ELR (cell line): ENCODE data around the gene GMPR2.
A peak's percentile ranks its signal among the peaks of the same experiment; 100 is the strongest.

Experiments
- DNase-seq: peaks from one replicate; pipeline ENCODE4 v3.0.0-alpha.2; 2015; ENCODE audit warnings: low read depth

Gene GMPR2

DNA sequence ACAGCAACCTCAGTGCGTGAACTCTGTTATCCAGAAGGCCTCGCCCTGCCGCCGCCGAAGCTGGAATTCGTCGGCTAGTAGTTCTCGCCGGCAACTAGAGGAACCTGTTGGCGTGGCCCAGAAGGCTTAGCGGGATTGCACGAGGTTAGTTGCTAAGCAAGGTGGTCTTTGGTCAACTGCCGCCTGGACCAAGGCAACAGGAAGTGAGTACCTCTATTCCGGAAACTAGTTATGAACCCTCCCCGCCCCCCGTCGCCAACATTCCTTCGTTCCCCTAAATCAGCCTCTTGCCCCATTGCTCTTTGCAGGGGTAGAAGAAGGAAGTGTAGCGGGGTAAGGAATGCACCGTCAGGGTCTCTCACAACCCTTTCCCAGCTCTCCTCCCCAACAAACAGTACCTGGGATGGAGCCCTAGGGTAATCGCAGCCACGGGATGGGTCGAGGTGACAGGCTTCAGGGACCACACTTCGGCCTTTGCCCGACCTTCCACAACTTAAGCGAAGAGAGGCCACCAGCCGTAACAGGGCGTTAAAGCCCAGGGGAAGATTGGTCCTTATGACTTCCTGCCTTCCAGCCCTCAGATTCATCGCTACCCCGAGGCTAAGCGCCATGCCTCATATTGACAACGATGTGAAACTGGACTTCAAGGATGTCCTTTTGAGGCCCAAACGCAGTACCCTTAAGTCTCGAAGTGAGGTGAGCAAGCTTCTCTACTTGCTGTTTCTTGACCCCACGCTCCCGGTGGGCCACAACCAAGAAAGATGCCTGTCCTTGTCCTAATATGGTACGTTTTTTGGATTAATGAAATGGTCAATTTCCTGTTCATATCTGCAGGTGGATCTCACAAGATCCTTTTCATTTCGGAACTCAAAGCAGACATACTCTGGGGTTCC, at the start of gene GMPR2:
GMPR2 (plus strand) TSS at position 285 of the 893 bp plus-strand sequence; CDS start at position 610, 325 bp downstream.
- peak; percentile 39 for DNase-seq

DNA sequence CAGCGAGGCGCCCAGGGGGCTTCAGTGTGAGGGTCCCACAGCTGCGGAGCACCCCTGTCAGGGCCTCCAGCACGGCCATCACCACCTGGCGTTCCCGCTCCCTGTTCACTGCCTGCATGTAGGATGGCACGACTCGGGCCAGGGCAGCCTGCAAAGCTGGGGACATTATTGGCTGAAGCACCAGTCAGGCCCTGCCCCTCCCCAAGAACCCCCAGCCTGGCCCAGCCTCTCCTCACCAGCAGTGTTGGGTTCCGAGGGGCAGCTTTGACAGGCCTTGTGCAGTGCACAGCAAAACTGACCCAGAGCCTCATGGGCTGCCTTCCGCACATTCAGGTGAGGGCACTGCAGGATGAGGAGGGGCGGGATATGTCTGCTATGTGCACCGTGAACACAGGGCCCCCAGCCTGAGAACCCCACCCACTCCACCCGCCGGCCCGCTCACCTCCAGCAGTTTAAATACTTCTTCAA, 49.7 kb upstream of the GMPR2 start:
- no peak for DNase-seq

DNA sequence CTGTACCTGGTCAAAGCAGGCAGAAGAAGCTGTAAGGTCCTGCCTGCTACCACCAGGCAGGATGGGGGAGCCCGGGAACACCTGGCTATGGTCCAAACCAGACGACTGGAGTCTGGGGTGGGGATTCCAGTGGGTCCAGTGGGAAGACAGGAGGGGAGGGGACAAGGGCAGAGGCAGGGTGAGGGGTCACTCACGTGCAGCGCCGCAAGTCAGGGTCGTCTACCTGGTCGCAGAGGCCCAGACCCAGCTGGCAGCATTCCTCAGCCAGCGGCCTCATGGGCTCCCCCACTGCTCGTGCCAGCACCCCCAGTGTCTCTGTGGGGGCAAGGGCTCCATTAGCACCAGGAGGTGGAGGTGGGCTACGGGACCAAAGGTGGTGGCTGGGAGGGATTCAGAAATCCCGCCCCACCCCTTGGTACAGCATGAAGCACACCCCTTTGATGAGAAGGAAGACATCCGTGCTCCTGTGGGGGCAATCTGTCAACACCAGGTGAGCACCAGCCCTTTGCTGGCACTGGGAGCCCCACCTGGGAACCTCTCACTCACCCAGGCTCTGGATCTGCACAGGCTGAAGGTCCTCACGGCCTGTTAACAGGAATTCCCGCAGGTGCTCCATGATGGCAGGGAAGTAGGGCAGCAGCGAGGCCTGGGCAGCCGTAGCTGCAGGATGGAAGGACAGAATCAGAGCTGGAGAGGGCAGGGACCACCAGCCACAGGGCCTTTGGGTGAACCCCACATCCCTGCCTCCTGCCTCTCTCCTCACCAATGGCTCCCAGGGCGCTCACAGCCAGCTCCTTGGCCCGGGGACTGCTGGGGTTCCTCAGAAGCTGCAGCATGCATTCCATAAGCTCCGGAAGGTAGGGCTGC, 48.4 kb upstream of the GMPR2 start:
- DNase-seq: no peak

DNA sequence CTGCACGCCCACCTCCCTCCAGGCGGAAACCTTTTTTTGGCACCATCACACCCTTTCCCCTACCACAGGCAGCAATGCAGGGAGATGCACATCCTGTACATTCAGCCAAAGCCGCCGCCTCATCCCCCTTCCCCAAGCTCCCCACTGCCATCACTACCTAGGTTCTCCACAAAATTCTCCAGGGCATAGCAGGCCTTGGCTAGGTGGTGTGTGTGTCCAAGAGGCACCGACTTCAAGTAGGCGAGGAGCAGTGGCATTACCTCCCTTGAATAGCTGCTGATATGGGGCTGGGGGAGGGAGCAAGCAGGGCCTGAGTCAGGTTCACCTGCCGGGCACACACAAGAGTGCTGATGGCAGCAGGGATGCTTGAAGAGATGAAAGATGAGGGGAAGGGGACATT, 47.7 kb upstream of the GMPR2 start:
- no peak for DNase-seq

DNA sequence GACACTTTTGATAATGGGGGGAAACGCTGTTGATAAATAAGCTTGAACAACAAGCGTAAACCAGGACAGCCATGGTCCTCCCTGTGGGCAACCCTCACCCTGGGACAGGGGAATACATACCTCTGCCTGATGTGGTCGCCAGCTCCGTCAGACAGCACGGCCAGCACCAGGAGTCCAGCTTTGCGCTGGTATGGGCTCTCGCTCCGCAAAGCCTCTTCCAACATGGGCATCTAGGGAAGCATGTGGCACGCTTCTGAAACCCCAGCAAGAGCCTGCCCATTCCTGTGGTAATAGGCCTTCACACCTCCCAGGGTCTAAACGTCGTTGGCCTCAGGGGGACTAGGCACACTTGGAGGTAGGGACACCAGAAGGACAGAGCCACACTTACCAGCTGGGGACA, 47.0 kb upstream of the GMPR2 start:
- DNase-seq: no peak

DNA sequence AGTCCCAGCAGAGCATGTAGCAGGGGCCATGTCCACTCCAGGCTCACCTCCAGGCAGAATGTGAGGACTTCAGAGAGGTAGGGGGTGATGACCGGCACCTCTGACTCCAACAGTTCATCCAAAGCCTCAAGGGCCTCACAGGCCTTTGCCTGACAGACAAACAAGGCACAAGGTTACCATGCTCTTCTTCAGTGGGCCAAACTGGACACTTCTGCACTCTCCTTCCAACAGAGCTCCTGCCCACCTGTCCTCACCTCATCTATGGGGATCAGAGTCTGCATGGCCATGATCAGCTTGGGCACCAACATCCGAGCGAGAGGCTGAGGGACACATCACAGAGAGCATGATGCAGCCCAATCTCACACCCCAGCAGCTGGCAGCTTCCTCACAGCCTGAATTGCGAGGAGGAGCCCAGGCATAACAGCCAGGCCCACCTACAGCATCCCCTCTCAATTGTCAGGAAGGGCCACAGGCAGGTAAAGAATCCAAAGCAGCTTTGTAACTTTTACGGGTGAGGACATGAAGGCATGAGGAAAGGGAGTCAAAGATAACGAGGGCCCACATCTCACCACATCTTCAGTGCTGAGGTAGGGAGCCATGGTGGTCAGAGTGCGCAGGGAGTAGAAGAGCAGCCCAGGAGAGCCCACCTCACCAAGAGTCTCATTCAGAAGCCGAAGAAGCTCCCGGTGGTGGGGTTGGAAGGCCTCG, 45.7 kb upstream of the GMPR2 start:
- no peak for DNase-seq

DNA sequence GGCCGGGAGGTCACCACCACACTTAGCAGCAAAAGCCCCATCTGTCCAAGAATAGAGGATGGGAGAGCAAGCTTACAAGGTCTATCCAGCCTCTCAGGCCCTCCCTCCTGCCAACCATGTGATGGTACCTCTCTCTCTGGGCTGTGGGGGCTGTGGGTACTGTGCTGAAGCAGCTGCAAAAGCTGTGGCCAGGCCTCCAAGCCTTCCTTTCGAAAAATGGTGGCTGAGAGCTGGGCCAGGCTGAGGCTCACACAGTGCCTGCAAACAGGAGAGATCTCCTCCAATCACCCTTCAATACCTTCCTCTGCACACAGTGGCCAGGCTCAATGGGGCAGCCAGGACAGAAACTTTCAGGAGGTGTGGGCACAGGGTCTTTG, 45.2 kb upstream of the GMPR2 start:
- DNase-seq: no peak

DNA sequence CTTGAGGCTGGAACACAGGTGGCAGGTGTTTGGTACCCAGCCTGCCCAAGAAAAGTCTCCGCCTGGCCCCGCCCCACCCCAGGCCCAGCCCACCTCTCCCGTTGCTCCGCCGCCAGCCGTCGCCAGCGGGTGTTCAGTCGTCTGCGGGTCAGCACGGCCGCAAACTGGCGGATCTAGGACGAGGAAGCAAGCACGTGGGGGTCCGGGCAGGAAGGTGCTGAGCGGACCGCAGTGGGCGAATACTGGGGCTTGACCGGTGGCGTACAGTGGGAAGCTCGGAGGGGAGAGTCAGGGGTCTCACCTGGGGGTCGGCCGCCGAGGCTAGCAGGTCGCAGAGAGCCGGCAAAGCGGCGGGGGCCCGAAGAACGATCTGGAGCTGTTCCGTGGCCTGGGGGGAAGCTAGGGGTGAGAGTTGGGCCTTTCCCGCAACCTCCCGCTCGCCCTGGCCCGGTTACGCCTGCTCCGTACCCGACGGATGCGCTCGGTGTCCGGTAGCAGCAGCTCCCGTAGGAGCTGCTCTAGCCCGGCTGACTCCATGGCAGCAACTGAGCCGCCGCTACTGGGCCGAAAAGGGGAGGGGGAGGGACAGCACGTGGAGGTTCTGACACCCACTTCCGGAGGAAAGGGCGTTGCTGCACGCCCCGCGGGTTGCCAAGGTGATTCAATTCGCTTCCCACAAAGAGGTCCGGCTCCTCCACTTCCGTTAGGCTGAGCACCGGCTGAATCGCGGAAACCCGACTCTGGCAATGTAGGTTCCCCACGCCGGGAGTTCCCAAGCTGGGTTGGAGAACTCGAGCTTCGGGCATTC, 44.3 kb upstream of the GMPR2 start, which contains the start of gene IPO4:
IPO4 (minus strand) TSS at position 566 of the 808 bp plus-strand sequence; CDS start at position 537, 29 bp downstream.
- peak; percentile 99 for DNase-seq

DNA sequence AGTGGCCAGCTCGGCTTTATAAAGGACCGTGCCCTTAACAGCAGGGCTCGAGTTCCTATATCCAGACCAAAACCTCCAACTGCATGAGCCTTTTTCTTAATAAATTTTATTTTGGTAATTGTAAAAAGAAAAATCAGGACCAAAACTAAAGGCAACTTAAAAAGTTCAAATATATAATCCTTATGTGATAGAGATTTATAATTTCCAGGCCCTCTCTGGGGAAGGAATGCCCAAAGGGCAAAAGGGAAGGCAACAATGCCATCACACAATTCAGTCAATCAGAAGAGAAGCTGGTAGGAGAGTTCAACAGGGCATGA, 43.7 kb upstream of the GMPR2 start:
- DNase-seq: no peak

DNA sequence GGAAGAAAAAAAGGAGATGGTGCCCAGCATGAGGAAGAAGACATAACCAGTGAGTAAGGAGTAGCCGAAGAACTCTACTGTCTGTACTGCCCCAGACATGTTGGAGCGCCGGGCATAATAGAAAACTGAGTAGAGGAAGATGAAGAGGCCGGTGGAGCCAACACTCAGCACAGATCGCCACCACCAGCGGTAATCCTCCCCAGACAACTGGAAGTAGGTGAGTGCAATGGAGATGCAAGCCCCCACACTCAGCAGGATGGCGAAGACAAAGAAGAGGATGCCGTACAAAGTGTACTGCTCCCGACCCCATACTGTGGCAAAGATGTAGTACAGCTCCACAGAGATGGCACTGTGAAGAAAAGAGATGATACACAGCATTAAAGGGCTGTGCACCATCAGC, 43.3 kb upstream of the GMPR2 start:
- DNase-seq: no peak

DNA sequence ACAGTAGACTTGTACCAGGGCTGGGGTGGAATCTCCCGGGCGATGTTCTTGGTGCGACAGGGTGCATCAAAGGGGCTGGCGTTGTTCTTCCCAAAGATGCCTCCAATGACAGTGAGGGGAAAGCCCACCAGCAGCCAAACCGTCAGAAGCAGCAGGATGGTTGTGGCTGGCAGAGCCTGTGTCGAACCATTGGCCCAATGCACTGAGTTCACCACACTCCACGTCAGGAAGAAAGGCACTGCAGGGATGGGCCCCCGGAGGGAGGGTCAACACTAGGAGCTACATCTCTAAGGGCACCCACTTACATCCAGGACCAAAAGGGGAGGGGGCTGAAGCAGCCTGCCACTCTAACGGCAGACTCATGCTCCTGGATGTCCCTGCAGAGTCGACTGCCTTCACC, 42.3 kb upstream of the GMPR2 start:
- DNase-seq: no peak

DNA sequence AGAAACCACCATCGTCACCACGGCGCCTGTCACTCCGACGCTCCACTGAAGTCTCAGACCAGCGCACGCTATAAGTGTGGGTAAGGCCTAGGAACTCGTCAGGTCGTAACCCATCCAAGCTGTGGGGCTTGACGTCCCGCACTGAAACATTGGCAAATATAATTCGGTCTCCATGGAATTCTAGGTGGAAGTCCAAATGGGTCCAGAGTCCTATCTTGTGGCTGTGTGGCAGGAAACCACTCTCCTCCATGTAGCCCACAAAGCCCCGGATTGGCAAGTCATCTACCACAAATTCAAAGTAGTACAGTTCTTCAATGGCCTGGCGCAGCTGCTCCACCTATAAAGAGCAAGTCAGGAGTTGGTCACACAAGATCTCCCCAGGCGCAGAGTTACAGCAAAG, 39.8 kb upstream of the GMPR2 start:
- DNase-seq: no peak

DNA sequence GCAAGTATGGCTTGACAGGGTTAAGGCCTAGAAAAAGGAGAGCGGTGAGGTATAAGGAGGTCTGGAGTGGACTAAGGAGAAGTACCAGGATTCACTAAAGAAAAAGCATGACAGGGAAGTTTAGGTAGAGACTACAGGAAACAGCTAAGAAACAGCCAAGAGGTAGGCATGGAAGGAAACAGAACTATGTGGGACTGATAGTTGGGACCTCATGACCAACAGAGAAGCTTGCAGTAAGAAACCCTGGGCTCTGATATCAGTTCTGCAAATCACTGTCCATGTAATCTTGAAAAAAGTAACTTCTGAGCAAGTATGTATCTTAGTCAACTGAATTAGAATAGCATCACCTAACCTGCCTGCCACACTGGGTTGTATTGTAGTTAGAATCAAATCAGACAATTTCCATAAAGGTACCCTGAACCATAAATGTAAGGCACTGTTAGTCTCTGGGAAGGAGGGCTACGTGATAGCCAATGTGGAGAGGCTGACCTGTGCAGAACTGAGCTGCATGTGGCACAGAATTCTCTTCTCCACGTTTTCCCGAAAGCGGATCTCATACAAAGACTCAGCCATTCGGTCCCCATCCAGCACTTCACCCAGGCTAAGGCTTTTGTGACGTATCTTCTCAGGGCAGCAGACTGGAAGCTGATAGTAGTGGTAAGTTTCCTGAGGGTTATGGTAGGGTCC, 38.4 kb upstream of the GMPR2 start:
- no peak for DNase-seq

DNA sequence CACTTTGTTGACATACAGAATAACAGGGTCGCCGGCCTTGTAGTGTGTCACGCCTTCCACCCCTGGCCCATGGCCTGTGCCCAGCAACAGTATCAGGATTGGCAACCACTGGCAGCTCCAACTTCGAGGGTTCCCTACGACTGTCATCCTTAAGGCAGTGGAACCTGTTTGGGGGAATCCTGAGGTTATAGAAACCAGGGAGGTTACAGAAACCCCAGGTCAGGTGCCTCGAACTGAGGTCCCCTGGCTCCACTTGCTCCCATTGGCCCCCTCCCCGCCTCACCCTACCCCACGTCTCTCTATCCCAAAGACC, 37.9 kb upstream of the GMPR2 start:
- no peak for DNase-seq

DNA sequence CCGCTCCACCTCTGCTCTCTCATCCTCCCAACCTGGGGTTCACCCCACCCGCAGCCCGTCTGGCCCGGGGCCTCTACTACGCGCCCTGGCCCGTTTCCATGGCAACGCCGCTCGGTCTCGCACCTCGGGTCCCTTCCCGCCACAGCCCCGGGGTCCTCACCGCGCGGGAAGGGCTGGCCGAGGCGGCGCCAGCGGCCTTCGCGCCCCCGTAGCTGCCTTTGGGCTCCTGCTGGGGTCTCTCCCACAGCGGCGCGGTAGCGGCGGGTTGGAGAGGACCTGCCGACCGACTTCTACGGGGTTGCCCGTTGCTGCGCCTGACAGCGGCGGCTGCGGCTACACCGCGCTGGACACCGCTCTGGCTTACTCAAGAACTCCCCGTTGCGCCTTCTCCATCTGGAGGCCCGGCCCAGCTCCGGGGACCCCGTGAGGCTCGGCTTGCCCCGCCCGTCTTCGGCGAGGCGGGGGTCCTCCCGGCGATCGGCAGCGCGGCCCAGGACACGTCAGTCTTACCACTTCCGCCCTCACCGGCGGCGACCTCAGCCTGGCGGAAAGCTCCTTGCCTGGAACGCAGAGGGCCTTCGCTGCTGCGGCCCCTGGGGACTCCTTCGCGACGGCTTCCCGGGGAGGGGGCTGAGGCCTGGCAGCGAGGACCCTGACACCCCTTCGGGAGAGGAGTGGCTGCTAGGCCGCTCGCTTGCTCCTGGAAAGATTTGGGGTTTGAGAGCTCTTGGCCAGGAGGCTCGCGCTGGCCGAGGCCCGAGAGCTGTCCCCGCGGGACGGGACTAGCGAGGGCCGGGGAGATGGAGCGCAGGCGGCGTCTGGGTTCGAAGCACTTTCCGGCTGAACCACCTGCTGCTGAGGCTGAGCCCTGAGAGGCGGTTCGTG, 37.3 kb upstream of the GMPR2 start, which contains the start of gene TM9SF1:
TM9SF1 (minus strand) TSS at position 256 of the 885 bp plus-strand sequence. CDS start 422 bp downstream, outside the sequence.
- peak; percentile 85 for DNase-seq

DNA sequence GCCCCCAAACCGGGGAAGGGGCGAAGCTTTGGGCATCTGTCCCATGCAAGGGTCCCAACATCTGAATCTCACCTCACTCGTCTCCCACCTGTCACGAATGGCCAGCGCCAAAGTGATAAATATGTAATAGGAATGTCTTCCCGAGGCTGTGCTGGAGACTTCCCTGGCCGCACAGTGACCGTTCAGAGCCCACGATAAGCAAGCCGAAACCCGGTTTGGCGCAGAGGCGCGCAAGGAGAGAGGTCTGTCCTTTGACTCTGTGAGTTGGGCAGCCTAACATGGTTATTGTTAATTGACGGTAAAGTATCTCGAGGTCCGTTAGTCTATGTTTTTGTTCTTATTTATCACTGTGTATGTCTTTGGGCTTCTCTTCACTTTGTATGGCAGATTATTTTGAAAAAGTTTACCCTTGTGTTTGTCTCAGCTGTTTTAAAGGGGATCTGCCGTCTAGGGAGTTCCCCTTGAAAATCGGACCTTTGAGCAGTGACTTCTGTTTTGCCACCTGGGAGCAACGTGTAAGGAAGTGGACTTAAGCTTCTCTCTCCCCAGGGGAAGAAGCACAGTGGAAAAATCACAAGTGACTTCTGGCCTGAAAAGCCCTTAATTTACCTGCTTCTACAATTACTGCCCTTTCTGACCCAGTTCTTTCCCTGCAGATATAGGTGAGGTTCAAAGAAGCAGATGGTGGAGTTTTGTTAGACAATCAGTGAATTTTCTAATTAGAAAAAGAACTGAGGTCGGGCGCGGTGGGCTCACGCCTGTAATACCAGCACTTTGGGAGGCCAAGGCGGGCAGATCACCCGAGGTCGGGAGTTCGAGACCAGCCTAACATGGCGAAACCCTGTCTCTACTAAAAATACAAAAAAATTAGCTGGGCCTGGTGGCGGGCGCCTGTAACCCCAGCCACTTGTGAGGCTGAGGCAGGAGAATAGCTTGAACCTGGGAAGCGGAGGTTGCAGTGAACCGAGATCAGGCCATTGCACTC, 36.4 kb upstream of the GMPR2 start:
- peak; percentile 42 for DNase-seq

DNA sequence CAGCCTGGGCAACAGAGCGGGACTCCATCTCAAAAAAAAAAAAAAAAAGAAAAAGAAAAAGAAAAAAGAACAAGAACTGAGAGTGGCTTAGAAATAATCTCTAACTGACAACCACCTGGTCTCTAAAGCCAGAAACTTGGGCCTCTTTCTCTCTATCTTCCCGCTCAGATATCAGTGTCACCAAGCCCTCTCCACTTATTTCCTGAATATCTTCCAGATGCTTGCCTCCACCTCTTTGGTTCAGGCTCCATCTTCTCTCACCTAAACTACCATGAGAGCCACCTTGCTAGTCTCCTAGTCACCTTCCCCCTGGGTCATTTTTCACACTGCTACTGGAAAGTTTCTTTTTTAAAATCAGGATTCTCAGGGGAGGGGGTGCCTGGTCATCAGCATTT, 35.7 kb upstream of the GMPR2 start:
- DNase-seq: no peak

DNA sequence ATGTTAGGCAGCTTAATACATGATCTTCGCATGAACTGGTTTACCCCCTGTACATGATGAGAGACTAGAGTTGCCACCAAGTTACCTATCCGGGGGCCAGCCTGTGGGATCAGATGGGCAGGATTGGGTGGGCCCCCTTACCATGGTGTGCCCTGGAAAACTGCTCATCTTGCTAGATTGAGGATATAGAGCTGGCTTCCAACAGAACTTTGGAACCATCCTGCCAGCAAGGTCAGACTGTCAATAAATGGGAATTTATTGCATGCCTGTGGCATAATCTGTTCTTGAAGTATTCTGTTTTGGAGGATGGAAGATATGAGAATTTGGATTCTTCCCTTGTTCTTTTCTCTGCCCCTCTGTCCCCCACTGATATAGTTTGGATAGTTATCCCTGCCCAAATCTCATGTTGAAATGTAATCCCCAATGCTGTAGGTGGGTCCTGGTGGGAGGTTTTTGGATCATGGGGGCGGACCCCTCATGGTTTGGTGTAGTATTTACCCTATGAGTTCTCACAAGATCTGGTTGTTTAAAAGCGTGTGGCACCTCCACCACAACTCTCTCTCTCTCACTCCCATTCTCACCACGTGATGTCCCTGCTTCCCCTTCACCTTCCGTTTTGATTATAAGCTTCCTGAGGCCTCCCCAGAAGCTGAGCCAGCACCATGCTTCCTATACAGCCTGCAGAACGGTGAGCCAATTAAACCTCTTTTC, 33.8 kb upstream of the GMPR2 start:
- DNase-seq: no peak
